ENCODE results near the gene UBAP1. TPM values are rescaled to one million over a fixed set of nuclear protein-coding genes. Genes with fewer than 3 reads are reported as not detected.

The UBAP1 gene
- total RNA-seq (2022; extraction: Qiagen RNA extraction; ENCODE audit: low read depth) = 37.5 to 46.6 TPM (median 41.0 TPM) in 5 replicates

DNA sequence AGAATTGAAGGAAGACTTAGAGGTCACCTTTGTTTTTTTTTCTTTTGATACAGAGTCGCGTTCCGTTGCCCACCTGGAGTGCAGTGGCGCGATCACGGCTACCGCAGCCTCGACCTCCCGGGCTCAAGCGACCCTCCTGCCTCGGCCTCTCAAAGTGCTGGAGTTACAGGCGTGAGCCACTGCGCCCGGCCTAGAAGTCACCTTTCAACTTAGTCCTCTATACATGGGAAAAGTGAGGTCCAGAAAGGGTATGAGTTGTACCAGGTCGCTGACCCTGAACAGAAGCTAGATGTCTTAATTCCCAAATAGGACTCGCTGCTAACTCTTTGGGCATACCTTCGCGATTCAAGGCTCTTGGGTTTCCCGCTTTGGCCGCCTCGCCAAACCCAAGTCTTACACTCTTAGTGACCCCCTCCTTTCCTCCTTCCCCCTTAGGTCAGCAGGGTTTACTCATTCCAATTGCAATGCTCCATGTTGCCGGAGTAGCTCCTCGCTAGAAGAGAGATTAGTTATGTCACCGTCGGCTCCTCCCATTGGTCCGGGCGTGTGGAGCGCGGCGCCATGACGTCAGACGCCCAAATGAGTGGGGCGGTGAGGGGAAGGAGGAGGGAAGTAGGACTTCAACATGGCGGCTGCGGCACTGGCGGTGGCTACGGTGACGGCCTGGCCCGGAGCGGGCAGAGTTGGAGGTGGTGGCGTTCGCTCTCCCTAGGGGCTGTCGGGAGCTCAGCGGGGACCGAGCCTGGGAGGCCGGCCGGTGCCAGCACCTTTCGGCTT is at the start of gene UBAP1:
UBAP1 (plus strand) TSS at position 608 of the 777 bp plus-strand sequence. CDS start 41,872 bp downstream, outside the sequence.

Other genes starting within 250 kb of the UBAP1 start
- 37.1 to 43.7 TPM (median 39.5 TPM) in 5 replicates for gene UBAP2, start 130.2 kb upstream of the UBAP1 start, total RNA-seq (2022; extraction: Qiagen RNA extraction; ENCODE audit: low read depth)
- gene DCAF12, start 52.3 kb upstream of the UBAP1 start, total RNA-seq (2022; extraction: Qiagen RNA extraction; ENCODE audit: low read depth) = 36.1 to 40.6 TPM (median 39.4 TPM) in 5 replicates
- gene KIF24, start 150.2 kb downstream of the UBAP1 start, total RNA-seq (2022; extraction: Qiagen RNA extraction; ENCODE audit: low read depth) = 3.4 to 3.8 TPM (median 3.6 TPM) in 5 replicates
- 22.5 to 27.6 TPM (median 24.8 TPM) in 5 replicates for gene NUDT2, start 150.5 kb downstream of the UBAP1 start, total RNA-seq (2022; extraction: Qiagen RNA extraction; ENCODE audit: low read depth)
- 3.1 to 4.2 TPM (median 3.9 TPM) in 5 replicates for gene MYORG, start 197.9 kb downstream of the UBAP1 start, total RNA-seq (2022; extraction: Qiagen RNA extraction; ENCODE audit: low read depth)

Data from A549 treated with CpdA at 1 μM for 4 hours (cell line).